NT2/D1 (cell line): ENCODE results near the gene MARCKSL1.

ENCODE experiments used
- SUZ12 ChIP-seq: IDR thresholded peaks from 2 replicates; pipeline ENCODE4 v1.6.1; 2011; ENCODE audit not compliant: insufficient read length, insufficient read depth; ENCODE audit errors: extremely low read depth
- ZNF274 ChIP-seq: IDR thresholded peaks from 2 replicates; pipeline ENCODE4 v1.6.1; 2011; ENCODE audit warnings: mild to moderate bottlenecking, low read depth, low read length

DNA sequence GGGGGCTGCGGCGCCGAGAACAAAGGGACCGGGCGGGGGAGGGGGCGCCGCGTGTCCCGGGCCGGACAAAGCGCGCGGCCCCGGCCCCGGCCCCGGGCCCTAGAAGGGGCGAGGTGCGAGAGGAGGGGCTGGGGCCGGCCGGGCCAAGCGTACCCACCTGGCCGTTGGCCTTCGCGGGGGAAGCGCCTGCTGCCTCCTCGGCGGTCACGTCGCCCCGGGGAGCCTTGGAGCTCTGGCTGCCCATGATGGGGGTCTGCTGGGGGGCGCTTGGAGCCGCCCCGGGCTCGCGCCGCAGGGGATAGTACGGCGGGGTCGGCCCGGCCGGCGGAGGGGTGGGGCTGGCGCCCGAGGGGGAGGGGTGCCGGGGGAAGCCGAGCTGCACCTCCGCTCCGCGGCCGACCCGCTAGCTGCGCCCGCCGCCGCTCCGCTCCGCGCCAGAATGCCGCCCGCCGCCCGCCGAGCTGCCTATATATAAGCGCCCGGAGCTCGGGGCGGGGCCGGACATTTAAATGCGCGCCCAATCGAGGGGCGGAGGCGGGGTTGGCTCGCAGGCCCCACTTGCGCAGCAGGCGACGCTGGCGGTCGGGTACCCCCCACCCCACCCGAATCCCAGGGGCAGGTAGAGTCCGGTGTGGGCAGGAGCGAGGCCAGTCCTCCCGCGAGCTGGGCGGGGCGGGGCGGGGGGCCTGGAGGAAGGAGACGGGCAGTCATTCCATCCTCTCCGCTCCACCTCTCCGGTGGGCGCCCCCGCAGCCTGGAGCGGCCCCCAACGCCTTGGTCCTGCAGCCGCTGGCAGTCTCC is at the start of gene MARCKSL1:
- TF ChIP-seq ZNF274 (no peak), SUZ12 (no peak)
